T-helper 2 cell treated with Interferon-gamma antibody and Interleukin-4, amounts not matched to agents 100 ng/mL and 5 ng/mL, for 36 hours (primary cell): ENCODE data around the gene GRIK4. TPM values are rescaled to one million over a fixed set of nuclear protein-coding genes. Genes with fewer than 3 reads are reported as not detected.

ENCODE experiments used
- intact Hi-C: fragments of 100-400 bp; cut with micrococcal nuclease; formaldehyde crosslinking; loops from one replicate; pipeline ENCODE4 v1.15.1; 2023
- total RNA-seq: library from RNA; stranded (reverse); gene quantifications from 2 replicates; pipeline ENCODE4 v1.2.3, GENCODE V29; 2022

GRIK4 gene
- total RNA-seq, 1 donor from 2014 or later = not detected

GRCh38 chr11:120703358-120704152 is 192.0 kb downstream of the GRIK4 start:
- intact Hi-C loops = no loop called here

- intact Hi-C loops = no loop called here
These were observed 192.8 kb downstream of the GRIK4 start for GRCh38 chr11:120704256-120704750.

- intact Hi-C loops = no loop called here
These were observed 194.7 kb downstream of the GRIK4 start for GRCh38 chr11:120706257-120706656.

GRCh38 chr11:120707098-120707497 is 195.6 kb downstream of the GRIK4 start:
- intact Hi-C loops = no loop called here

GRCh38 chr11:120707663-120708062 is 196.1 kb downstream of the GRIK4 start:
- intact Hi-C loops = no loop called here

GRCh38 chr11:120708511-120709183 is 197.1 kb downstream of the GRIK4 start:
- intact Hi-C loops = no loop called here

GRCh38 chr11:120709808-120710207 is 198.3 kb downstream of the GRIK4 start:
- intact Hi-C loops = no loop called here

GRCh38 chr11:120710354-120711131 is 199.0 kb downstream of the GRIK4 start:
- intact Hi-C loops = no loop called here

- intact Hi-C loops = no loop called here
These were observed 200.5 kb downstream of the GRIK4 start for GRCh38 chr11:120712014-120712413.

GRCh38 chr11:120712881-120713280 is 201.3 kb downstream of the GRIK4 start:
- intact Hi-C loops = no loop called here

- intact Hi-C loops = no loop called here
These were observed 201.7 kb downstream of the GRIK4 start for GRCh38 chr11:120713296-120713695.

- intact Hi-C loops = no loop called here
These were observed 202.9 kb downstream of the GRIK4 start for GRCh38 chr11:120714438-120714837.

GRCh38 chr11:120715239-120715638 is 203.7 kb downstream of the GRIK4 start:
- intact Hi-C loops = no loop called here

- intact Hi-C loops = no loop called here
These were observed 205.5 kb downstream of the GRIK4 start for GRCh38 chr11:120717042-120717441.

GRCh38 chr11:120717623-120718022 is 206.1 kb downstream of the GRIK4 start:
- intact Hi-C loops = no loop called here

- intact Hi-C loops = no loop called here
These were observed 206.6 kb downstream of the GRIK4 start for GRCh38 chr11:120718171-120718570.

- intact Hi-C loops = no loop called here
These were observed 207.8 kb downstream of the GRIK4 start for GRCh38 chr11:120719348-120719747.

- intact Hi-C loops = no loop called here
These were observed 209.2 kb downstream of the GRIK4 start for GRCh38 chr11:120720760-120721159.

- intact Hi-C loops = no loop called here
These were observed 211.0 kb downstream of the GRIK4 start for GRCh38 chr11:120722524-120722923.

- intact Hi-C loops = no loop called here
These were observed 212.2 kb downstream of the GRIK4 start for GRCh38 chr11:120723751-120724150.

- intact Hi-C loops = no loop called here
These were observed 216.2 kb downstream of the GRIK4 start for GRCh38 chr11:120727752-120728151.

GRCh38 chr11:120735035-120735434 is 223.5 kb downstream of the GRIK4 start:
- intact Hi-C loops = no loop called here
